ENCODE data around the gene PHLDA2. TPM values are rescaled to one million over a fixed set of nuclear protein-coding genes. Genes with fewer than 3 reads are reported as not detected.

PHLDA2 gene
- total and polyA plus RNA-seq, 9 of the 15 experiments (the other 6 are each of a cell fraction or from before 2014, with no cell fraction given) = 0.43 to 42.4 (median 4.7) TPM

GRCh38 chr11:2901854-2902783, 27.1 kb downstream of the PHLDA2 start (continued):
- TF ChIP-seq, protein P1, sequence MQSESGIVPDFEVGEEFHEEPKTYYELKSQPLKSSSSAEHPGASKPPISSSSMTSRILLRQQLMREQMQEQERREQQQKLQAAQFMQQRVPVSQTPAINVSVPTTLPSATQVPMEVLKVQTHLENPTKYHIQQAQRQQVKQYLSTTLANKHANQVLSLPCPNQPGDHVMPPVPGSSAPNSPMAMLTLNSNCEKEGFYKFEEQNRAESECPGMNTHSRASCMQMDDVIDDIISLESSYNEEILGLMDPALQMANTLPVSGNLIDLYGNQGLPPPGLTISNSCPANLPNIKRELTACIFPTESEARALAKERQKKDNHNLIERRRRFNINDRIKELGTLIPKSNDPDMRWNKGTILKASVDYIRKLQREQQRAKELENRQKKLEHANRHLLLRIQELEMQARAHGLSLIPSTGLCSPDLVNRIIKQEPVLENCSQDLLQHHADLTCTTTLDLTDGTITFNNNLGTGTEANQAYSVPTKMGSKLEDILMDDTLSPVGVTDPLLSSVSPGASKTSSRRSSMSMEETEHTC (IDR thresholded peaks at IDR 0.05) = no peak
- TF ChIP-seq KLF13 (tag; IDR thresholded peaks at IDR 0.05; ENCODE audit: borderline replicate concordance, low read depth) (no peak), XRCC5 (IDR thresholded peaks at IDR 0.05; ENCODE audit: low read depth, low read length) (peak; percentile 16; the same call in 1 of the 2 replicates), MTA2 (IDR thresholded peaks at IDR 0.05; ENCODE audit: low read depth) (no peak), NONO (IDR thresholded peaks at IDR 0.05; ENCODE audit: low read depth in 2 of 2, low read length in 1 of 2) (no peak), HEY1 (CRISPR knock-in tag; IDR thresholded peaks at IDR 0.05; ENCODE audit: borderline replicate concordance) (no peak), GATA2 (CRISPR knock-in tag; IDR thresholded peaks at IDR 0.05) (no peak), GTF3C2 (IDR thresholded peaks at IDR 0.05; ENCODE audit: borderline replicate concordance, extremely low read depth, insufficient read length) (no peak), JUNB (CRISPR knock-in tag; conservative IDR thresholded peaks at IDR 0.05) (no peak), MTA3 (IDR thresholded peaks at IDR 0.05; ENCODE audit: borderline replicate concordance) (peak; percentile 65; the same call in 1 of the 2 replicates), DACH1 (IDR thresholded peaks at IDR 0.05; ENCODE audit: partially characterized antibody) (peak; percentile 59), ZNF780A (CRISPR knock-in tag; IDR thresholded peaks at IDR 0.05) (no peak)
- TF ChIP-seq, protein P2, sequence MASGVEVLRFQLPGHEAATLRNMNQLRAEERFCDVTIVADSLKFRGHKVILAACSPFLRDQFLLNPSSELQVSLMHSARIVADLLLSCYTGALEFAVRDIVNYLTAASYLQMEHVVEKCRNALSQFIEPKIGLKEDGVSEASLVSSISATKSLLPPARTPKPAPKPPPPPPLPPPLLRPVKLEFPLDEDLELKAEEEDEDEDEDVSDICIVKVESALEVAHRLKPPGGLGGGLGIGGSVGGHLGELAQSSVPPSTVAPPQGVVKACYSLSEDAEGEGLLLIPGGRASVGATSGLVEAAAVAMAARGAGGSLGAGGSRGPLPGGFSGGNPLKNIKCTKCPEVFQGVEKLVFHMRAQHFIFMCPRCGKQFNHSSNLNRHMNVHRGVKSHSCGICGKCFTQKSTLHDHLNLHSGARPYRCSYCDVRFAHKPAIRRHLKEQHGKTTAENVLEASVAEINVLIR (CRISPR knock-in tag; IDR thresholded peaks at IDR 0.05) = no peak
- TF ChIP-seq, protein P3, sequence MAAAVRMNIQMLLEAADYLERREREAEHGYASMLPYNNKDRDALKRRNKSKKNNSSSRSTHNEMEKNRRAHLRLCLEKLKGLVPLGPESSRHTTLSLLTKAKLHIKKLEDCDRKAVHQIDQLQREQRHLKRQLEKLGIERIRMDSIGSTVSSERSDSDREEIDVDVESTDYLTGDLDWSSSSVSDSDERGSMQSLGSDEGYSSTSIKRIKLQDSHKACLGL (CRISPR knock-in tag; IDR thresholded peaks at IDR 0.05; ENCODE audit: borderline replicate concordance, poor library complexity, severe bottlenecking) = no peak
- TF ChIP-seq, protein P4, sequence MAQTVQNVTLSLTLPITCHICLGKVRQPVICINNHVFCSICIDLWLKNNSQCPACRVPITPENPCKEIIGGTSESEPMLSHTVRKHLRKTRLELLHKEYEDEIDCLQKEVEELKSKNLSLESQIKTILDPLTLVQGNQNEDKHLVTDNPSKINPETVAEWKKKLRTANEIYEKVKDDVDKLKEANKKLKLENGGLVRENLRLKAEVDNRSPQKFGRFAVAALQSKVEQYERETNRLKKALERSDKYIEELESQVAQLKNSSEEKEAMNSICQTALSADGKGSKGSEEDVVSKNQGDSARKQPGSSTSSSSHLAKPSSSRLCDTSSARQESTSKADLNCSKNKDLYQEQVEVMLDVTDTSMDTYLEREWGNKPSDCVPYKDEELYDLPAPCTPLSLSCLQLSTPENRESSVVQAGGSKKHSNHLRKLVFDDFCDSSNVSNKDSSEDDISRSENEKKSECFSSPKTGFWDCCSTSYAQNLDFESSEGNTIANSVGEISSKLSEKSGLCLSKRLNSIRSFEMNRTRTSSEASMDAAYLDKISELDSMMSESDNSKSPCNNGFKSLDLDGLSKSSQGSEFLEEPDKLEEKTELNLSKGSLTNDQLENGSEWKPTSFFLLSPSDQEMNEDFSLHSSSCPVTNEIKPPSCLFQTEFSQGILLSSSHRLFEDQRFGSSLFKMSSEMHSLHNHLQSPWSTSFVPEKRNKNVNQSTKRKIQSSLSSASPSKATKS (CRISPR knock-in tag; IDR thresholded peaks at IDR 0.05) = no peak
- TF ChIP-seq, protein P5, sequence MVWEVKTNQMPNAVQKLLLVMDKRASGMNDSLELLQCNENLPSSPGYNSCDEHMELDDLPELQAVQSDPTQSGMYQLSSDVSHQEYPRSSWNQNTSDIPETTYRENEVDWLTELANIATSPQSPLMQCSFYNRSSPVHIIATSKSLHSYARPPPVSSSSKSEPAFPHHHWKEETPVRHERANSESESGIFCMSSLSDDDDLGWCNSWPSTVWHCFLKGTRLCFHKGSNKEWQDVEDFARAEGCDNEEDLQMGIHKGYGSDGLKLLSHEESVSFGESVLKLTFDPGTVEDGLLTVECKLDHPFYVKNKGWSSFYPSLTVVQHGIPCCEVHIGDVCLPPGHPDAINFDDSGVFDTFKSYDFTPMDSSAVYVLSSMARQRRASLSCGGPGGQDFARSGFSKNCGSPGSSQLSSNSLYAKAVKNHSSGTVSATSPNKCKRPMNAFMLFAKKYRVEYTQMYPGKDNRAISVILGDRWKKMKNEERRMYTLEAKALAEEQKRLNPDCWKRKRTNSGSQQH (CRISPR knock-in tag; IDR thresholded peaks at IDR 0.05) = no peak

All from K562 (cell line).